ENCODE measurements around the gene APOC1. TPM values are rescaled to one million over a fixed set of nuclear protein-coding genes. Genes with fewer than 3 reads are reported as not detected.

The APOC1 gene
- total RNA-seq, 1 experiment from 2014 or later, result 31.1 TPM

DNA sequence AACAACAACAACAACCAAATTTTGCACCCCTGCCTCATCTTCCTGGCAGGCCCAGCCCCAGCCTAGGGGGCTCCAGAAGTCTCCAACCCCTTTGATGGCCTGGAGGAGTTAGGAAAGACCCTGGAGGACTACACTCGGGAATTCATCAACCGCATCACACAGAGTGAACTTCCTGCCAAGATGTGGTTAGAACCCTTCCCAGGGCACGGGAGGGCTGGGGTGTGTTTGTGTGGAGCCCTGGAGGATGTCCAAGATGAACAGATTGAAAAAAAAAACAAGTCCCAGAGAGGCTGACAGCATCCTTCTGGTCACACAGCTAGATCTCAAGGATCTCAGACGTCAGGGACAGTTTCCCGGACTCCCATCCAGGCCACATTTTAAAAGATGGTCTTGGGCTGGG, 13.3 kb downstream of the APOC1 start:
- H3F3A ChIP-seq (ENCODE audit: insufficient read depth, low read depth), result peaks cover 7% of the 10 kb centered on the region; the same call in 1 of the 2 replicates
- no peaks in the 10 kb centered on the region for H3K36me3 ChIP-seq (ENCODE audit: low read depth)
- no peak overlapping the region for H3K4me2 ChIP-seq
- no peak overlapping the region for H3K4me3 ChIP-seq
- TF ChIP-seq, protein P1, sequence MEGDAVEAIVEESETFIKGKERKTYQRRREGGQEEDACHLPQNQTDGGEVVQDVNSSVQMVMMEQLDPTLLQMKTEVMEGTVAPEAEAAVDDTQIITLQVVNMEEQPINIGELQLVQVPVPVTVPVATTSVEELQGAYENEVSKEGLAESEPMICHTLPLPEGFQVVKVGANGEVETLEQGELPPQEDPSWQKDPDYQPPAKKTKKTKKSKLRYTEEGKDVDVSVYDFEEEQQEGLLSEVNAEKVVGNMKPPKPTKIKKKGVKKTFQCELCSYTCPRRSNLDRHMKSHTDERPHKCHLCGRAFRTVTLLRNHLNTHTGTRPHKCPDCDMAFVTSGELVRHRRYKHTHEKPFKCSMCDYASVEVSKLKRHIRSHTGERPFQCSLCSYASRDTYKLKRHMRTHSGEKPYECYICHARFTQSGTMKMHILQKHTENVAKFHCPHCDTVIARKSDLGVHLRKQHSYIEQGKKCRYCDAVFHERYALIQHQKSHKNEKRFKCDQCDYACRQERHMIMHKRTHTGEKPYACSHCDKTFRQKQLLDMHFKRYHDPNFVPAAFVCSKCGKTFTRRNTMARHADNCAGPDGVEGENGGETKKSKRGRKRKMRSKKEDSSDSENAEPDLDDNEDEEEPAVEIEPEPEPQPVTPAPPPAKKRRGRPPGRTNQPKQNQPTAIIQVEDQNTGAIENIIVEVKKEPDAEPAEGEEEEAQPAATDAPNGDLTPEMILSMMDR (conservative IDR thresholded peaks at IDR 0.05), result no peak
- TF ChIP-seq EZH2 (IDR thresholded peaks at IDR 0.05; ENCODE audit: low read depth), result no peak
- no peaks in the 10 kb centered on the region for H3K9me2 ChIP-seq (ENCODE audit: insufficient read depth)
- no peaks in the 10 kb centered on the region for H4K20me1 ChIP-seq (ENCODE audit: insufficient read depth)
- H3K79me2 ChIP-seq (ENCODE audit: low read depth), result no peaks in the 10 kb centered on the region
- no peaks in the 10 kb centered on the region for H3K4me1 ChIP-seq (replicated peaks; ENCODE audit: insufficient read depth)
- H3K27me3 ChIP-seq (ENCODE audit: insufficient read depth, low read depth), result 0 out of 2 replicates have a peak, but pooled peaks cover 5% of the 10 kb centered on the region
- no peak overlapping the region for H2AFZ ChIP-seq
- CTCF ChIA-PET, result no interaction called here
- H3K9me3 ChIP-seq (ENCODE audit: insufficient read depth, low read depth), result no peaks in the 10 kb centered on the region
- POLR2A ChIA-PET (ENCODE audit: unreplicated experiment), result no interaction called here
- no TSS peak for BruUV-seq (replicated peaks)
- intact Hi-C loops (cut with micrococcal nuclease; ENCODE audit: unreplicated experiment), result no loop called here
- peak in 1 of 2 experiments; percentile 34 for DNase-seq
- H3K27ac ChIP-seq, result no peak overlapping the region

GRCh38 chr19:44930088-44930487, 15.7 kb downstream of the APOC1 start:
- Histone ChIP-seq H3F3A (ENCODE audit: insufficient read depth, low read depth) (peaks cover 9% of the 10 kb centered on the region; the same call in 1 of the 2 replicates), H3K9me2 (ENCODE audit: insufficient read depth) (no peaks in the 10 kb centered on the region), H2AFZ (no peak overlapping the region), H3K4me1 (replicated peaks; ENCODE audit: insufficient read depth) (no peaks in the 10 kb centered on the region), H3K36me3 (ENCODE audit: low read depth) (no peaks in the 10 kb centered on the region), H4K20me1 (ENCODE audit: insufficient read depth) (no peaks in the 10 kb centered on the region), H3K4me2 (no peak overlapping the region), H3K79me2 (ENCODE audit: low read depth) (no peaks in the 10 kb centered on the region), H3K4me3 (no peak overlapping the region), H3K9me3 (ENCODE audit: insufficient read depth, low read depth) (no peaks in the 10 kb centered on the region), H3K27me3 (ENCODE audit: insufficient read depth, low read depth) (no peaks in the 10 kb centered on the region), H3K27ac (no peak overlapping the region)
- ChIA-PET CTCF (no interaction called here), POLR2A (ENCODE audit: unreplicated experiment) (no interaction called here)
- no TSS peak for BruUV-seq (replicated peaks)
- DNase-seq, result no peak
- intact Hi-C loops (cut with micrococcal nuclease; ENCODE audit: unreplicated experiment), result no loop called here
- TF ChIP-seq EZH2 (IDR thresholded peaks at IDR 0.05; ENCODE audit: low read depth), result no peak

- TF ChIP-seq, protein P1 (conservative IDR thresholded peaks at IDR 0.05), result no peak
- no peak for TF ChIP-seq EZH2 (IDR thresholded peaks at IDR 0.05; ENCODE audit: low read depth)
- Histone ChIP-seq H3K27me3 (ENCODE audit: insufficient read depth, low read depth) (no peaks in the 10 kb centered on the region), H3K4me2 (no peak overlapping the region), H3K79me2 (ENCODE audit: low read depth) (no peaks in the 10 kb centered on the region), H3K36me3 (ENCODE audit: low read depth) (no peaks in the 10 kb centered on the region), H3K9me3 (ENCODE audit: insufficient read depth, low read depth) (no peaks in the 10 kb centered on the region), H3F3A (ENCODE audit: insufficient read depth, low read depth) (peaks cover 9% of the 10 kb centered on the region; the same call in 1 of the 2 replicates), H3K4me1 (replicated peaks; ENCODE audit: insufficient read depth) (no peaks in the 10 kb centered on the region), H3K9me2 (ENCODE audit: insufficient read depth) (no peaks in the 10 kb centered on the region), H4K20me1 (ENCODE audit: insufficient read depth) (no peaks in the 10 kb centered on the region), H2AFZ (no peak overlapping the region), H3K4me3 (no peak overlapping the region), H3K27ac (no peak overlapping the region)
- CTCF ChIA-PET, result no interaction called here
- no peak for DNase-seq
- intact Hi-C loops (cut with micrococcal nuclease; ENCODE audit: unreplicated experiment), result no loop called here
- POLR2A ChIA-PET (ENCODE audit: unreplicated experiment), result no interaction called here
- no TSS peak for BruUV-seq (replicated peaks)
These were observed 17.1 kb downstream of the APOC1 start for GRCh38 chr19:44931541-44931940.

DNA sequence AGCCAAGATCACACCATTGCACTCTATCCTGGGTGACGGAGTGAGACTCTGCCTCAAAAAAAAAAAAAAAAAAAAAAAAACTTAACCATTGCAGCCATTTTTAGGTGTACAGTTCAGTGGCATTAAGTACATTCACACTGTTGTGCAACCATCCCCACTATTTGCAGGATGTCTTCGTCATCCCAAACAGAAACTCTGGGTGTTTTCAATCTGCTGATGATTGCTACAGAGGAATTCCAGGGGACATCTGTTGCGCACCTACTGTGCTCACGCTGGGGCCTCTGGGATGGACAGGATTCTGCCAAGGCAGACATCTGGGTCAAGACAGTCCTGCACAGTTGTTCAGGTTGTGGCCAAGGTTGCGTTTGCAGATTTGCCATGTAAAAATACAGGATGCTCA, 25.3 kb downstream of the APOC1 start:
- TF ChIP-seq, protein P1 (conservative IDR thresholded peaks at IDR 0.05), result no peak
- TF ChIP-seq EZH2 (IDR thresholded peaks at IDR 0.05; ENCODE audit: low read depth), result no peak
- Histone ChIP-seq H2AFZ (no peak overlapping the region), H4K20me1 (ENCODE audit: insufficient read depth) (no peaks in the 10 kb centered on the region), H3K4me1 (replicated peaks; ENCODE audit: insufficient read depth) (no peaks in the 10 kb centered on the region), H3K36me3 (ENCODE audit: low read depth) (no peaks in the 10 kb centered on the region), H3K4me3 (no peak overlapping the region), H3K4me2 (no peak overlapping the region), H3K79me2 (ENCODE audit: low read depth) (no peaks in the 10 kb centered on the region), H3F3A (ENCODE audit: insufficient read depth, low read depth) (no peaks in the 10 kb centered on the region), H3K27me3 (ENCODE audit: insufficient read depth, low read depth) (no peaks in the 10 kb centered on the region), H3K9me3 (ENCODE audit: insufficient read depth, low read depth) (no peaks in the 10 kb centered on the region), H3K9me2 (ENCODE audit: insufficient read depth) (no peaks in the 10 kb centered on the region), H3K27ac (no peak overlapping the region)
- CTCF ChIA-PET, result no interaction called here
- intact Hi-C loops (cut with micrococcal nuclease; ENCODE audit: unreplicated experiment), result no loop called here
- peak in 1 of 2 experiments; percentile 49 for DNase-seq
- no TSS peak for BruUV-seq (replicated peaks)
- POLR2A ChIA-PET (ENCODE audit: unreplicated experiment), result no interaction called here

Data from PC-9 (cell line).